Measurements from ENCODE around the gene CCDC187.
"Not testable (repeated sequence)": the region's sequence is repeated elsewhere in the genome, so short reads cannot be mapped to it uniquely, and the experiment has no call there.

Gene CCDC187

GRCh38 chr9:136326761-136327303 lies 22.9 kb upstream of the CCDC187 start:
- FAIRE-seq: no peak

- FAIRE-seq: no peak
Measured at GRCh38 chr9:136326061-136326760, 22.3 kb upstream of the CCDC187 start.

GRCh38 chr9:136325358-136325757 lies 21.5 kb upstream of the CCDC187 start:
- no peak for FAIRE-seq

- FAIRE-seq: no peak
Measured at GRCh38 chr9:136324501-136325300, 20.8 kb upstream of the CCDC187 start.

- FAIRE-seq: no peak
Measured at GRCh38 chr9:136323371-136323789, 19.5 kb upstream of the CCDC187 start.

GRCh38 chr9:136322756-136323330 lies 18.9 kb upstream of the CCDC187 start:
- FAIRE-seq: no peak

GRCh38 chr9:136321561-136321960 lies 17.7 kb upstream of the CCDC187 start:
- FAIRE-seq: no peak

GRCh38 chr9:136320972-136321371 lies 17.1 kb upstream of the CCDC187 start:
- FAIRE-seq: not testable (repeated sequence)

GRCh38 chr9:136319955-136320354 lies 16.1 kb upstream of the CCDC187 start:
- not testable (repeated sequence) for FAIRE-seq

- FAIRE-seq: not testable (repeated sequence)
Measured at GRCh38 chr9:136319244-136319643, 15.3 kb upstream of the CCDC187 start.

GRCh38 chr9:136318776-136319241 lies 14.9 kb upstream of the CCDC187 start:
- FAIRE-seq: no peak

- no peak for FAIRE-seq
Measured at GRCh38 chr9:136318111-136318775, 14.3 kb upstream of the CCDC187 start.

- FAIRE-seq: no peak
Measured at GRCh38 chr9:136317695-136318094, 13.8 kb upstream of the CCDC187 start.

- FAIRE-seq: no peak
Measured at GRCh38 chr9:136316896-136317676, 13.2 kb upstream of the CCDC187 start.

- FAIRE-seq: no peak
Measured at GRCh38 chr9:136316271-136316751, 12.4 kb upstream of the CCDC187 start.

- no peak for FAIRE-seq
Measured at GRCh38 chr9:136314944-136315343, 11.1 kb upstream of the CCDC187 start.

GRCh38 chr9:136314056-136314416 lies 10.1 kb upstream of the CCDC187 start:
- FAIRE-seq: no peak

- no peak for FAIRE-seq
Measured at GRCh38 chr9:136313111-136314055, 9.5 kb upstream of the CCDC187 start.

- FAIRE-seq: no peak
Measured at GRCh38 chr9:136312436-136312835, 8.5 kb upstream of the CCDC187 start.

- no peak for FAIRE-seq
Measured at GRCh38 chr9:136312009-136312375, 8.1 kb upstream of the CCDC187 start.
